ENCODE results near the gene IGFBP3.

IGFBP3 gene

DNA sequence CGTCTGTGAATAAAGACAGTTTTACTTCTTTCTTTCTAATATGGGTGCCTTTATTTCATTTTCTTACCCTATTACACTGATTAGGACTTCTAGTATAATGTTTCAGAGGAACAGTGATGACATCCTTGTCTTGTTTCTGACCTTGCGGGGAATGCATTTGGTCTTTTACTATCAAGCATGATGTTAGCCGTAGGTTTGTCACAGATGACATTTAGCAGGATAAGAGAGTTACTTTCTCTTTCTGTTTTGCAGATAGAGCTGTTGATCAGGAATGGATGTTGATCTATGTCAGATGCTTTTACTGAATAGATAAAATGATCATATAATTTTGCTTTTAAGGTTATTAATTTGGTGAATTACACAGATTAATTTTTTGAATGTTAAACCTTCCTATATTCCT lies 6.6 kb upstream of the IGFBP3 start:
- TF ChIP-seq, protein P1, sequence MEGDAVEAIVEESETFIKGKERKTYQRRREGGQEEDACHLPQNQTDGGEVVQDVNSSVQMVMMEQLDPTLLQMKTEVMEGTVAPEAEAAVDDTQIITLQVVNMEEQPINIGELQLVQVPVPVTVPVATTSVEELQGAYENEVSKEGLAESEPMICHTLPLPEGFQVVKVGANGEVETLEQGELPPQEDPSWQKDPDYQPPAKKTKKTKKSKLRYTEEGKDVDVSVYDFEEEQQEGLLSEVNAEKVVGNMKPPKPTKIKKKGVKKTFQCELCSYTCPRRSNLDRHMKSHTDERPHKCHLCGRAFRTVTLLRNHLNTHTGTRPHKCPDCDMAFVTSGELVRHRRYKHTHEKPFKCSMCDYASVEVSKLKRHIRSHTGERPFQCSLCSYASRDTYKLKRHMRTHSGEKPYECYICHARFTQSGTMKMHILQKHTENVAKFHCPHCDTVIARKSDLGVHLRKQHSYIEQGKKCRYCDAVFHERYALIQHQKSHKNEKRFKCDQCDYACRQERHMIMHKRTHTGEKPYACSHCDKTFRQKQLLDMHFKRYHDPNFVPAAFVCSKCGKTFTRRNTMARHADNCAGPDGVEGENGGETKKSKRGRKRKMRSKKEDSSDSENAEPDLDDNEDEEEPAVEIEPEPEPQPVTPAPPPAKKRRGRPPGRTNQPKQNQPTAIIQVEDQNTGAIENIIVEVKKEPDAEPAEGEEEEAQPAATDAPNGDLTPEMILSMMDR (IDR thresholded peaks at IDR 0.05; ENCODE audit: low read length) = no peak
- TF ChIP-seq EZH2 (IDR thresholded peaks at IDR 0.05; ENCODE audit: borderline replicate concordance, low read length) = no peak
- H3K9me3 ChIP-seq (ENCODE audit: low read length) = no peaks in the 10 kb centered on the region
- no peaks in the 10 kb centered on the region for H3F3A ChIP-seq (ENCODE audit: insufficient read depth, low read length)
- no peaks in the 10 kb centered on the region for H3K79me2 ChIP-seq (ENCODE audit: insufficient read depth, low read length)
- no peaks in the 10 kb centered on the region for H3K4me1 ChIP-seq (ENCODE audit: insufficient read depth, low read length, severe bottlenecking)
- no peak overlapping the region for H3K27ac ChIP-seq (ENCODE audit: low read depth, low read length, poor library complexity, severe bottlenecking)
- no peaks in the 10 kb centered on the region; the same call in 1 of the 2 replicates for H3K9me2 ChIP-seq (ENCODE audit: low read depth, low read length)
- no peaks in the 10 kb centered on the region for H3K27me3 ChIP-seq (ENCODE audit: insufficient read depth, low read length)
- H4K20me1 ChIP-seq (ENCODE audit: insufficient read depth, low read length) = no peaks in the 10 kb centered on the region
- no peak overlapping the region for H3K9ac ChIP-seq (ENCODE audit: low read length)
- no peaks in the 10 kb centered on the region for H3K36me3 ChIP-seq (ENCODE audit: insufficient read depth, low read length)
- no peak overlapping the region for H3K4me2 ChIP-seq (ENCODE audit: low read length)
- no peak overlapping the region for H3K4me3 ChIP-seq (ENCODE audit: low read depth, low read length, poor library complexity, severe bottlenecking)
- H2AFZ ChIP-seq (ENCODE audit: low read length) = no peak overlapping the region

DNA sequence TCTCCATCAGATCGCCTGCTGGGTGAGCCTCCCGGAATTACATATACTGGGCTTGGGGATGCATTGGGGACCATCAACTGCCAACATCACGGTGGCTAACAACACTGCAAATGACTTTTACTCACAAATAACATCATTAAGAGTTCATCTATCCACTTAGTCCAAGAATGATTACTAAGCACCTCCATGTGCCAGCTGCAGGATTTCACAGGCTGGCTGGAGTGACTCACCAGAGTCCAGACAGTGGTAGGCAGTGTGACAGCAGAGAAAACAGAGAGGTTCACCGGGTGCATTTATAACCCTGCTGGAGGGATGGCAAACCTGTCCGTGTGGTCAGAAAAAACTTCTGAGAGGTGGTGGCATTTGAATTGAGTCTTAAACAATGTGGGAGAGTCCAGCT lies 3.2 kb upstream of the IGFBP3 start:
- H3K9me3 ChIP-seq (ENCODE audit: low read length) = no peaks in the 10 kb centered on the region
- H3K36me3 ChIP-seq (ENCODE audit: insufficient read depth, low read length) = no peaks in the 10 kb centered on the region
- no peaks in the 10 kb centered on the region for H3K79me2 ChIP-seq (ENCODE audit: insufficient read depth, low read length)
- H3K4me3 ChIP-seq (ENCODE audit: low read depth, low read length, poor library complexity, severe bottlenecking) = no peak overlapping the region
- H2AFZ ChIP-seq (ENCODE audit: low read length) = no peak overlapping the region
- no peaks in the 10 kb centered on the region for H3K4me1 ChIP-seq (ENCODE audit: insufficient read depth, low read length, severe bottlenecking)
- H3F3A ChIP-seq (ENCODE audit: insufficient read depth, low read length) = no peaks in the 10 kb centered on the region
- H3K27ac ChIP-seq (ENCODE audit: low read depth, low read length, poor library complexity, severe bottlenecking) = no peak overlapping the region
- H3K9me2 ChIP-seq (ENCODE audit: low read depth, low read length) = no peaks in the 10 kb centered on the region
- H3K27me3 ChIP-seq (ENCODE audit: insufficient read depth, low read length) = no peaks in the 10 kb centered on the region
- no peak overlapping the region for H3K4me2 ChIP-seq (ENCODE audit: low read length)
- H4K20me1 ChIP-seq (ENCODE audit: insufficient read depth, low read length) = no peaks in the 10 kb centered on the region
- no peak overlapping the region for H3K9ac ChIP-seq (ENCODE audit: low read length)
- TF ChIP-seq EZH2 (IDR thresholded peaks at IDR 0.05; ENCODE audit: borderline replicate concordance, low read length) = no peak
- TF ChIP-seq, protein P1 (IDR thresholded peaks at IDR 0.05; ENCODE audit: low read length) = no peak

DNA sequence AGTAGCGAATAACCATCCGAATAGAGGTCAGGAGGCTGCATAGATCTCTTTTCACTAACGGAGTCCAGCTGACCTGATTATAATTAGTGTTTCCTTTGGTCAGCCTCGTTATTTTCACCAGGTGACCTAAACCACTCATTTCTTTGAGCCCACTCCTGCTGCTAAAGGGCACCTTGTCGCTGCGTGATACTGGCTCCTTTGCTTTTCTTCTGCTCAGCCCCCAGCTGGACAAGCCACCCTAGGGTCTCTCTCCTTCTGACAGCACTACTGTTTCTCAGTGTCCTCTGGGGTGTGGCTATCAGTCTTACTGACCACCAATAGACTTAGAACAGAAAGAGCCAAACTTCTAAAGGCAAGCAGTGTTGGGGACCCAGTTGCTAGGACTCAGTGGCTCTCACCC lies 2.7 kb upstream of the IGFBP3 start:
- Histone ChIP-seq H4K20me1 (ENCODE audit: insufficient read depth, low read length) (no peaks in the 10 kb centered on the region), H2AFZ (ENCODE audit: low read length) (no peak overlapping the region), H3K79me2 (ENCODE audit: insufficient read depth, low read length) (no peaks in the 10 kb centered on the region), H3F3A (ENCODE audit: insufficient read depth, low read length) (no peaks in the 10 kb centered on the region), H3K4me1 (ENCODE audit: insufficient read depth, low read length, severe bottlenecking) (no peaks in the 10 kb centered on the region), H3K4me3 (ENCODE audit: low read depth, low read length, poor library complexity, severe bottlenecking) (no peak overlapping the region), H3K27ac (ENCODE audit: low read depth, low read length, poor library complexity, severe bottlenecking) (no peak overlapping the region), H3K9me3 (ENCODE audit: low read length) (no peaks in the 10 kb centered on the region), H3K9me2 (ENCODE audit: low read depth, low read length) (no peaks in the 10 kb centered on the region), H3K4me2 (ENCODE audit: low read length) (no peak overlapping the region), H3K9ac (ENCODE audit: low read length) (no peak overlapping the region), H3K36me3 (ENCODE audit: insufficient read depth, low read length) (no peaks in the 10 kb centered on the region), H3K27me3 (ENCODE audit: insufficient read depth, low read length) (no peaks in the 10 kb centered on the region)
- TF ChIP-seq, protein P1 (IDR thresholded peaks at IDR 0.05; ENCODE audit: low read length) = no peak
- no peak for TF ChIP-seq EZH2 (IDR thresholded peaks at IDR 0.05; ENCODE audit: borderline replicate concordance, low read length)
